ENCODE data around the gene DEPDC5. TPM values are rescaled to one million over a fixed set of nuclear protein-coding genes. Genes with fewer than 3 reads are reported as not detected.

Gene DEPDC5
- total RNA-seq, 1 donor from 2014 or later = 15.2 TPM

DNA sequence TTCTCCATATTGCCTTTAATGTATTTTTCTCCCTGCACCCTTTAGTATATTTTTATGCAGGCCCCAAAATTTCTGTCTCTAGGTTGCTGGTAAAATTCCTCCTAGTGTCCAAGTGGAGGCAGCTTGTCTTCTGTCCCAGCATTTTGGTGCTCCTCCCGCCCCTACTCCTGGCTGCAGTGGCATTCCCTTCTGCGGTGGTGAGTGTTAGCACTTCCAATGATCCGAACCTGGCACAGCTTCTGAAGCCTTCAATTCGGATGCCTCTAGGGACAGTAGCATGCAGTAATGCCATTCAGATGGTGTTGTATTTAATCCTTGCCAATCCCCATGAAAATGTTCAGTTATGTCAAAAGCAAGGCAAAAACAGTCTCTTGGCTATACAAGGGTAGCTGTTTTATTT is 196.4 kb downstream of the DEPDC5 start:
- peak; percentile 54 for DNase-seq

DNA sequence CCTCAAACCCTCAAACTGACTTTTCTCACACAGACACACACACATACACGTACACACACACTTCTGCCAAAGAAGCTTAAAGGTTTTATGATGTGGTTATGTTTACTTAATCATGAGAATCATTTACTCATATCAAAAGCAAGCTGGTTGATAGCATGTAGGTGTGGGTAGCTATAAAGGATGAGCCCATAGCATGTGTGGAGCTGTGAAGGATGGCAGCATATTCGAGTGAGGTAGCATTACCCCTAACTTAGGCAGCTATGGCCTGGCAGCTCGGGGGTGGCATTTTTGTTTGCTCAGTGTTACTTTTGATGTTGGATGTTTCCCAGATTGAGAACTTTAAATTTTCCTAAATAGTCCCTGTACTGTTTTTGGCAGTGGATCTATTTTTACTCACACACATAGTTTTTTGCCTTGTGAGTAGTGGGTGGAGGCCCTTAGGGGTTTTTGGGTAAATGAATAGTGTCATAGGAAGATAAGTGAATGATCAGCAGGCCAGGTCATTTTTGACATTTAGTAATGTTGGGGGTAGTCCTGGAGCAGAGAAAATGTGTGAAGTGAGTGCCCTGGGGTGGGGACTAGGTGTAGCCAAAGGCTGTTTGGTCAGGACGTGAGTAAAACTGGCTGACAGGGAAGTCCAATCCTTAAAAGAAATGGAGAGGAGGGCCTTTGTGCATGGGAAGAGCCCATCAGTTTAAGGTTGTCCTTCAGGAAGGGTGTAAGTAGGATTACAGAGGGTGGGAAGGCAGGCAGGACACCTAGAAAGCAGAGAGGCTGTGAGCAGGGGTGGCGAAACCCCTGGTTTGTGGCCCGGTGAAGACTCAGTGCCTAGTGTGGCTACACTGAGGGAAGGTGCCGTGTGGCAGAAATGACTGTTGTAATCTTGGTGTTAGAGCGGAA is 197.6 kb downstream of the DEPDC5 start:
- no peak for DNase-seq

DNA sequence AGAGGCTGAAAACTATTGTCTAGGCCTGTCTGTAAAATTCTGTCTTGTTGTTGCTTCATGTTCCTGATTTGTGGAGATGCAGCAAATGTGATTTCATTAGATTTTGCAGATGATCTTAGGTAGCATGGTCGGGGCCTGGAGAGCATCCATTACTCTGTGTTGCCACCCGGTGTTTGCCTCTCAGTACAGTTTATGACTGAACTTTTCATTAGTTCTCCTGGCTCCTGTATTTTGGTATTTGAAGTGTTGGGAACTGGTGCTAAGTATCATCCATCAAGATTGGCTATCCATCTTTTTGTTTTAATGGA is 198.2 kb downstream of the DEPDC5 start:
- no peak for DNase-seq

DNA sequence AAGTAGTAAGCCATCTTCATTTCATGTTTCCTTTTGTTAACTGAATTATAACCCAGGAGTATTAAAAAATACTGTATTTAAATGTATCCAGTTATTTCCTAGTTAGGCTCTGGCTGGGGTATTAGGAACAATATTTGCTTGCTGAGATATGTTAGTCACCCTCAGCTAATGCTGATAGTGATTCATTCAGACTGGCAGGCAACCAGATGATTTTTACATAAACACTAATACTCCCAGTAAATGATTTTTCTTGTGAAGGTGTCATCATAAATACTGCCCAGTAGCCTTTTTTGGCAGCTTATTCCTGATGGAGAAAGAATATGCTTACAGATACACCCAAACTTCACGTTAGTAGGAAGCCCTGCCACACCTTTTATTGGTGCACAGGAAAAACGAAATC is 198.7 kb downstream of the DEPDC5 start:
- DNase-seq = no peak

DNA sequence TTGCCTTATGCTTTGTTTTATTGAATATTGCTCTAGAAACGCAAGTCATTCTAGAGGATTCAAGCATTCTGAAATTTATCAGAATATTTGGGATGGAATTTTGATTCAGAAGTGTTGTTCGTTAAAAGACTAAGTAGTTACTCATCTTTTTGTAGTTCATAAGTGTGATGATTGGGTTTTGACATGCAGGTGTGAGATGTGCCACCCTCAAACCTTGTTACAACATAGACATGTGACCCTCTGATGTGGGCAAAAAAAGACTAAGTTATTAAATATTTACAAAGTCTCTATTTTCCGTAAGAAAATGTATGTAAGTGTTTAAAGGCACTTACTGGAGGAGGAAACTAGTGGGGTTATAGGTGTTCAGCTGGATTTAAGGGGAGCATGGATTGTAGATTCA is 199.4 kb downstream of the DEPDC5 start:
- no peak for DNase-seq

DNA sequence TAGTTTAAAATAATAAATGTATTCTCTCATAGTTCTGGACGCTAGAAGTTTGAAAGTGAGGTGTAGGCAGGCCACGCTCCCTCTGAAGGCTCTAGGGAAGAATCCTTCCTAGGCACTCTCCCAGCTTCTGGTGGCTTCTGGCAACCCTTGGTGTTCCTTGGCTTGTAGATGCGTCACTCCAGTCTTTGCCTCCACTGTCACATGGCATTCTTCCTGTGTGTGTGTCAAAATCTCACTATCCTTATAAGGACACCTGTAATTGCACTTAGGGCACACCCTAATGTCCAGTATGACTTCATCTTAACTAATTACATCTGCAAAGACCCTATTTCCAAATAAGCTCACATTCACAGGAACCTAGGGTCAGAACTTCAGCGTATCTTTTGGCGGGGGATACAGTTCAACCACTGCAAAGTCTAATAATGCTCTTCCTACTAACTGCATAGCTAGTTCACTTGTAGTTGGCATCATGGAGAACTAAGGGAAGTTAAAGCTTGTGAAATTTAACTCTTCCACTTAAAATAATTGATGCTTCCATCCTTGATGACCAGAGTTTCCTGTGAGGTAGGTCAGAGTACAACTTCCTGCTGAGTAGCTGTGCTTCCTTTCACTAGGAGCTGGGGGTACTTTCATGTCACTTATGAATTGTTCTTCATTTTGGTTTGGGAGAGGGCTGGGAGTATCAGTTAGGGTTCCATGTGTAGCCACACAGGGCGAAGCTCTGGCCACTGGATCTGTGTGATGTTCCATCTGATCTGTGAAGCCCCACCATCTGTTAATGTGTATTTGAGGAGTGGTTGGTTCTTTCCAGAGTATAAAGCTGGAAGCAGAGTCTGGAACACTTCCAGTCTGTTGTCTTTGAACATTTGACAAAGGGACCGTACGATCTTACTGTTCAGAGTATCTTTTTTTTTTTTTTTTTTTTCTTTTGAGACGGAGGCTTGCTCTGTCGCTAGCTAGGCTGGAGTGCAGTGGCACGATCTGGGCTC is 201.0 kb downstream of the DEPDC5 start:
- no peak for DNase-seq

DNA sequence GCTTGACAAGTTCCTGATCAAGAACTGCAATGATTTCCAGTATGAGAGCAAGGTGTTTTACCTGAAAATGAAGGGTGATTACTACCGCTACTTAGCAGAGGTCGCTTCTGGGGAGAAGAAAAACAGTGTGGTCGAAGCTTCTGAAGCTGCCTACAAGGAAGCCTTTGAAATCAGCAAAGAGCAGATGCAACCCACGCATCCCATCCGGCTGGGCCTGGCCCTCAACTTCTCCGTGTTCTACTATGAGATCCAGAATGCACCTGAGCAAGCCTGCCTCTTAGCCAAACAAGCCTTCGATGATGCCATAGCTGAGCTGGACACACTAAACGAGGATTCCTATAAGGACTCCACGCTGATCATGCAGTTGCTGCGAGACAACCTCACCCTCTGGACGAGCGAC is 202.5 kb downstream of the DEPDC5 start:
- no peak for DNase-seq

Small RNA genes within 50 kb of the gene (small RNA-seq; reads per million reads assigned to genes)
- not detected for gene RN7SL20P (ENCODE audit: low replicate concordance)

Other genes with a start within 250 kb of the DEPDC5 start
- 24.4 TPM for gene PISD, start 91.8 kb upstream of the DEPDC5 start, total RNA-seq
- 21.5 TPM for gene PRR14L, start 3.9 kb upstream of the DEPDC5 start, total RNA-seq
- 84.2 TPM for gene YWHAH, start 190.5 kb downstream of the DEPDC5 start, total RNA-seq